NCI-H2196 treated with DMSO at 0.1 percent for 48 hours (cell line): ENCODE data around the gene CTSK.
"Not testable (repeated sequence)": the region's sequence is repeated elsewhere in the genome, so short reads cannot be mapped to it uniquely, and the experiment has no call there.

ENCODE experiments used
- DNase-seq: peaks from one replicate; lab custom pipeline; 2025; ENCODE audit not compliant: unreplicated experiment; lab: John Stamatoyannopoulos, UW

CTSK gene

GRCh38 chr1:150808121-150808520, at the start of gene CTSK:
Gene CTSK, minus strand, starts transcription at chr1:150808260. Its CDS starts 1,455 bp downstream, at chr1:150806805.
- no peak for DNase-seq

GRCh38 chr1:150852734-150853133, 44.7 kb upstream of the CTSK start:
- not testable (repeated sequence) for DNase-seq

GRCh38 chr1:150850801-150851362, 42.8 kb upstream of the CTSK start:
- DNase-seq: not testable (repeated sequence)

- no peak for DNase-seq
Observed at GRCh38 chr1:150846473-150847146, 38.5 kb upstream of the CTSK start.

- DNase-seq: no peak
Observed at GRCh38 chr1:150843474-150843873, 35.4 kb upstream of the CTSK start.

- DNase-seq: no peak
Observed at GRCh38 chr1:150842964-150843363, 34.9 kb upstream of the CTSK start.

- DNase-seq: no peak
Observed at GRCh38 chr1:150842343-150842742, 34.3 kb upstream of the CTSK start.

GRCh38 chr1:150841626-150842025, 33.6 kb upstream of the CTSK start:
- DNase-seq: no peak

GRCh38 chr1:150840850-150841249, 32.8 kb upstream of the CTSK start:
- not testable (repeated sequence) for DNase-seq

- no peak for DNase-seq
Observed at GRCh38 chr1:150836129-150836773, 28.2 kb upstream of the CTSK start.

GRCh38 chr1:150833961-150834360, 25.9 kb upstream of the CTSK start:
- not testable (repeated sequence) for DNase-seq

- DNase-seq: no peak
Observed at GRCh38 chr1:150832597-150832996, 24.5 kb upstream of the CTSK start.

- no peak for DNase-seq
Observed at GRCh38 chr1:150829751-150830150, 21.7 kb upstream of the CTSK start.

- no peak for DNase-seq
Observed at GRCh38 chr1:150826299-150826698, 18.2 kb upstream of the CTSK start.

- DNase-seq: no peak
Observed at GRCh38 chr1:150820730-150821512, 12.9 kb upstream of the CTSK start.

GRCh38 chr1:150815871-150816270, 7.8 kb upstream of the CTSK start:
- no peak for DNase-seq

- DNase-seq: peak; percentile 21
Observed at GRCh38 chr1:150813028-150813707, 5.1 kb upstream of the CTSK start.

- DNase-seq: no peak
Observed at GRCh38 chr1:150810958-150811659, 3.0 kb upstream of the CTSK start.

GRCh38 chr1:150809651-150810050, 1.6 kb upstream of the CTSK start:
- no peak for DNase-seq

- no peak for DNase-seq
Observed at GRCh38 chr1:150808846-150809245, 786 bp upstream of the CTSK start.
